HG03439 (cell line): ENCODE results near the gene LAMTOR5.
"Not testable (repeated sequence)": the region's sequence is repeated elsewhere in the genome, so short reads cannot be mapped to it uniquely, and the experiment has no call there.

Source experiments
- ATAC-seq: cut with Tn5 transposase; IDR thresholded peaks from one replicate; pipeline ENCODE4 v1.9.1; 2021; ENCODE audit warnings: mild to moderate bottlenecking, moderate library complexity; ENCODE audit not compliant: unreplicated experiment

The LAMTOR5 gene

GRCh38 chr1:110407260-110408210, at the start of gene LAMTOR5:
LAMTOR5 (minus strand) TSS chr1:110407694; CDS start chr1:110407620, 74 bp downstream.
- peak; percentile 92 for ATAC-seq

- ATAC-seq = no peak
Measured at GRCh38 chr1:110457206-110457605, 49.7 kb upstream of the LAMTOR5 start.

GRCh38 chr1:110455151-110455550, 47.7 kb upstream of the LAMTOR5 start:
- ATAC-seq = no peak

- ATAC-seq = no peak
Measured at GRCh38 chr1:110454328-110454727, 46.8 kb upstream of the LAMTOR5 start.

GRCh38 chr1:110453829-110454228, 46.3 kb upstream of the LAMTOR5 start:
- ATAC-seq = no peak

DNA sequence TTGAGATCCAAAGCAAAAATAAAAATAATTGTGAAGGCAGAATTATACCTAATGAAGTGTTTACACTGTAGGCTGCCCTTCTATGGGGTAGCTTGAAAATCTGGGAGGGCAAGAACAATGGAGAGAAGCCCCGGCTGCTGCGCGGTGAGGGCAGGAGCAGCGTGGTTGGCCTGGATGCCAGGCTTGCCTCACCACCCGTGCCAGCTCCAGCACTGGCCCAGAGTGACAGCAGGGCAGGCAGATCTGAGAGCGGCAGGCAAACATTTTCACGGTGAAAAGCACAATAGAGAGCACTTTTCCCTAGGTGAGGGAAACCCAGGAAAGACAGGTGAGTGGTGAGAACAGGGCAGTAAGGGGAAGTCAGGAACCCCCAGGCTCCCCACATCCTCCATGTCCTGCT, 44.8 kb upstream of the LAMTOR5 start:
- ATAC-seq = no peak

GRCh38 chr1:110450929-110451328, 43.4 kb upstream of the LAMTOR5 start, which contains the start of gene PROK1:
PROK1 (plus strand) TSS chr1:110451149; CDS start chr1:110451217, 68 bp downstream.
- no peak for ATAC-seq

- ATAC-seq = no peak
Measured at GRCh38 chr1:110449661-110450651, 42.5 kb upstream of the LAMTOR5 start.

GRCh38 chr1:110444561-110444960, 37.1 kb upstream of the LAMTOR5 start:
- ATAC-seq = no peak

DNA sequence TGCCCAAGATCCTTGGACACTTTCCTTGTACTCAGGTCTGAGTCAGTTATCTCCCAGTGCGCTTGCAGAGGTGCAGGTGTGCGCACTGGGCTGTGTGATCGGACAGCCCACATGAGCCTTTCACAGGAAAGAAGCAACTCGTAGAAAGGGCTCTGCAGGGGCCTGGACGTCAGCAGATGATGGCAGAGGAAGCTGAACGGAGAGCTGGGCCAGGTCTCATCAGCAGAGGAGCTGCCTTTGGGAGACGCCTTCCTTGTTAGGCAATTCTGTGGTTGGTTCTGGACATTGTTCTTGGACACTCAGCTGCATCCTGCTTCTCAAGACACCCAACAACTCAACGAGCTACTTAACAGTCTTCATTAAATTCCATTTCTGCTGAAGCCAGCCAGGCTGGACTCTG, 36.0 kb upstream of the LAMTOR5 start:
- ATAC-seq = no peak

DNA sequence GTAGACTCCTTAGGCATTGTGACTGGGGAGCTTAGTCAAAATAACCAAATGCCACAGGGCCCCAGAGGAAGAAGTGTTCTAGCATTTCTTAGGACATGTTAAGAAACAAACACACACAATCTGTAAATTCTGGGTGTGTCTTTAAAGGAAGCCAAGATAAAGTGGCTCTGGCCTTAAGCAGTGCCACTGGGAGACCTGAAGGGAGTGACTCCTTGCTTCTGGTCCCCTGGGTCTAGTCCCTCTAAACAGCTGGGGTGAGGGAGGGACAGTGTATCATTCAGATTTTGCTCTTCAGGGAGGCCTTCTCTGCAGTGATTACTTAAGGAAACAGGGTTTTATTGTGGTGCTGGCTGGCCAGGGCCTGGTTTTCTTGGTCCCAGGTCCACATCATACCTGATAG, 34.4 kb upstream of the LAMTOR5 start:
- ATAC-seq = no peak

- ATAC-seq = no peak
Measured at GRCh38 chr1:110440877-110441276, 33.4 kb upstream of the LAMTOR5 start.

GRCh38 chr1:110439873-110440272, 32.4 kb upstream of the LAMTOR5 start:
- not testable (repeated sequence) for ATAC-seq

GRCh38 chr1:110438893-110439292, 31.4 kb upstream of the LAMTOR5 start:
- no peak for ATAC-seq

GRCh38 chr1:110437645-110438299, 30.3 kb upstream of the LAMTOR5 start:
- ATAC-seq = not testable (repeated sequence)

DNA sequence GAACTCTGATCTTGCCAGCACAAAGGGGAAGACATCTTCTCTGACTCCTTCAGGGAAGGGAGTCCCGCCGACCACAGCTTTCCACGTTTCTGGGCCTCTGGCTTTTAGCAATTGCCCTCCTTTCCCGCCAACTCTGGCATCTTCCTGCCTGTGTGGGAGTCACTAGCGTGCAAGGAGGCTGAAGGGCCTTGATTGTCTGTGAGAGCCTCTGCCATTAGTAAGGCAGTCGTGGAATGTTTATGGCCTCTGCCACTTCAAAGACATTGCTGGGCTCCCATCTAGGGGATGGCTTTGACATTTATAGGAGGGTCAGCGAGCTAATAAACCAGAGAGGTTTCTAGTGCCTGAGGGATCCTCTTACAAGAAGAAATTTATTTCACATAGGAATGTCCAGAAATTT, 29.1 kb upstream of the LAMTOR5 start:
- no peak for ATAC-seq

- no peak for ATAC-seq
Measured at GRCh38 chr1:110434946-110435345, 27.5 kb upstream of the LAMTOR5 start.

DNA sequence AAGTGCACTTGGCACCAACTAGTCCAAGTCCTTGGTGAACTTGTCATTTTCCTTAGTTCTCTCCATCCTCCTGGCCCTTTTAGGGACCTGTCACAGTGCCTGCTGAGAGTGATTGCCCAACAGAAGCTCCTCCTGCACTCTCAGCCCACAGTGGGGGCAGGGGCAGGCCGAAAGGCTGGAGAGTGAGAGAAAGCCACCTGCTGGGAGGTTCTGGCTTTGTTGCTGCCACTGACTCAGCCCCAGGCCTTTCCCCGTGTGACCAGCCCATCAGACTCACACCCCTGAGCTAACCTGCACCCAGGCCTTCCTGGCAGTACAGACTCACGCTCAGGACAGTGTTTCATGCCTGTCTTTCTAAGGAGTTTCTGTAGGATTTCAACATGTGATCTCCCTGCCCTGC, 26.3 kb upstream of the LAMTOR5 start:
- no peak for ATAC-seq

DNA sequence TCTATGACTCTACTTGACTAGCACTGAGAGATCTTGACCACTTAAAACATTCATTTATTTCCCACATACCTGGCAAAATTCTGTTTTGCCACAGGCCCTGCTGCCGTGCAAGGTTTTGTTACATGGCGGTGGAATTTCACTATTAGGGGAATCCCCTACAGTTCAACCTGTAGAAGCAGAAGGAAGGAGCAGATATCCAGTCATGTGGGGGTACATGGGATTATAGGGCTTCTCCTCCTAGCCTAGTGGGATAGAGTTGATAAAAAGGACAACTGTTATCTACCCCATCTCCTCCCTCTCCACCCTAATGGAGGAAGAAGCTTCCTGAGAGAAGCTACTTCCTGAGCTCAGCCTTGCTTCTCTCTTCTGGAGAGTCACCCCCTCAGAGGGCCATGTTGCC, 25.7 kb upstream of the LAMTOR5 start:
- ATAC-seq = no peak

DNA sequence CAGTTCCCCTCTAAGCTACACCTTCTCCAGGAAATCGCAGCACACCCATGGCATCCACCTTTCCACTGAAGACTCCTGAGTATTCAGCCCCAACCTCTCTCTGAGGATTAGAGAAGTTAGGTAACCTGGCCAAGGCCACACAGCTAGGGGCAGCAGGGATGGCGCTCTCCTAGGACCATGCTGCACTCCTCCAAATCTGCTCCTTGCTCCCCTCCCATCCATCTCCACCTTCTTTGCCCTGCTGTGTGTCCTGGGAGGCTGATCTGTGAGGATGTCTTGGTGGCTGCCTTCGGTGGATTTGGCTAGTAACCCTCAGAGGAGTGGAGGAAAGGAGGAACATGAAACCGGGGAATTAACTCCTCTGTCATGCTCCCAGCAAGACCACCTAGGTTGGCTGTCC, 23.4 kb upstream of the LAMTOR5 start:
- ATAC-seq = no peak

DNA sequence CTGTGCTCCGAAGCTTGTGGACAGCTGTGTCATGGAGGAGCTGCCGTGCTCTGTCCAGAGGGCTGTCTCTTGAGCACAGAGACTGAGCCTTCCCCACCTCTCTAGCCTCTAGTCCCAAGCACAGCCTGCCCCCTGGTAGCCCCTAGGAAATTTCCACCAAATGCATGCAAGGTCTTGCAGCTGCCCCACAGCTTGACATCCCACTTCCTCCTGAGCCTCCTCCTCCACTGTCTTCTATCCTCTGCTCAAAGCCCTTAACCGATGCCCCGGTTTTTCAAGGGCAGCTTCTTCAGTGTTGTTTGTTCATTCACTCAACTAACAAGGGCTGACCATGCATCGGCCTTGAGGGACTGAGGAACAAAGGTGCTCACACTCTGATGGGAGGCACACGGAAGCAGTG, 22.9 kb upstream of the LAMTOR5 start:
- ATAC-seq = no peak
